ENCODE measurements around the gene BMPR2. TPM values are rescaled to one million over a fixed set of nuclear protein-coding genes. Genes with fewer than 3 reads are reported as not detected.
A peak's percentile ranks its signal among the peaks of the same experiment; 100 is the strongest.

Gene BMPR2
- total and polyA plus RNA-seq, 2 experiments from 2014 or later, result 12.5 to 42.2 TPM

GRCh38 chr2:202588647-202589581, 212.8 kb downstream of the BMPR2 start:
- H2AFZ ChIP-seq, result peak overlapping the region; percentile 61
- no peak overlapping the region for H3K27ac ChIP-seq
- H3K36me3 ChIP-seq (replicated peaks; ENCODE audit: insufficient read depth, low read depth), result no peaks in the 10 kb centered on the region
- TF ChIP-seq EZH2 (IDR thresholded peaks at IDR 0.05; ENCODE audit: borderline replicate concordance) (no peak), CTCF (IDR thresholded peaks at IDR 0.05; ENCODE audit: poor library complexity) (peak; percentile 88)
- H3K4me2 ChIP-seq, result peak overlapping the region; percentile 78
- DNase-seq (ENCODE audit: low spot score), result peak; percentile 91
- H3K4me3 ChIP-seq, result no peak overlapping the region
- no peaks in the 10 kb centered on the region for H4K20me1 ChIP-seq (ENCODE audit: insufficient read depth, poor library complexity, severe bottlenecking)
- H3K9me2 ChIP-seq (replicated peaks; ENCODE audit: insufficient read depth), result no peaks in the 10 kb centered on the region
- WGBS (ENCODE audit: low lambda C conversion rate, missing lambda C conversion rate), result 38% methylated on average over 17 of the region's 17 CpGs
- H3K27me3 ChIP-seq, result no peaks in the 10 kb centered on the region
- H3K4me1 ChIP-seq (ENCODE audit: insufficient read depth), result peaks cover 5% of the 10 kb centered on the region
- H3K9me3 ChIP-seq (ENCODE audit: low read depth), result no peaks in the 10 kb centered on the region
- H3K79me2 ChIP-seq, result no peaks in the 10 kb centered on the region

GRCh38 chr2:202589582-202589949, 213.4 kb downstream of the BMPR2 start:
- Histone ChIP-seq H3K27me3 (no peaks in the 10 kb centered on the region), H3K9me2 (replicated peaks; ENCODE audit: insufficient read depth) (no peaks in the 10 kb centered on the region), H2AFZ (no peak overlapping the region), H3K4me1 (ENCODE audit: insufficient read depth) (peaks cover 5% of the 10 kb centered on the region), H3K27ac (no peak overlapping the region), H3K4me2 (no peak overlapping the region), H3K9me3 (ENCODE audit: low read depth) (no peaks in the 10 kb centered on the region), H3K79me2 (no peaks in the 10 kb centered on the region), H4K20me1 (ENCODE audit: insufficient read depth, poor library complexity, severe bottlenecking) (no peaks in the 10 kb centered on the region), H3K4me3 (no peak overlapping the region), H3K36me3 (replicated peaks; ENCODE audit: insufficient read depth, low read depth) (no peaks in the 10 kb centered on the region)
- TF ChIP-seq EZH2 (IDR thresholded peaks at IDR 0.05; ENCODE audit: borderline replicate concordance), result no peak
- TF ChIP-seq EZH2phosphoT487 (IDR thresholded peaks at IDR 0.05; ENCODE audit: low read depth, severe bottlenecking, unreplicated experiment), result no peak
- TF ChIP-seq CTCF (IDR thresholded peaks at IDR 0.05; ENCODE audit: poor library complexity), result no peak
- whole genome bisulfite sequencing (ENCODE audit: low lambda C conversion rate, missing lambda C conversion rate), result 98% methylated on average over 4 of the region's 4 CpGs
- no peak for DNase-seq (ENCODE audit: low spot score)

GRCh38 chr2:202592566-202592965, 216.4 kb downstream of the BMPR2 start:
- TF ChIP-seq EZH2phosphoT487 (IDR thresholded peaks at IDR 0.05; ENCODE audit: low read depth, severe bottlenecking, unreplicated experiment), result no peak
- no peak for TF ChIP-seq EZH2 (IDR thresholded peaks at IDR 0.05; ENCODE audit: borderline replicate concordance)
- TF ChIP-seq CTCF (IDR thresholded peaks at IDR 0.05; ENCODE audit: poor library complexity), result no peak
- no peaks in the 10 kb centered on the region for H3K9me3 ChIP-seq (ENCODE audit: low read depth)
- no peak overlapping the region for H3K4me2 ChIP-seq
- 92% methylated on average over 2 of the region's 2 CpGs for WGBS (ENCODE audit: low lambda C conversion rate, missing lambda C conversion rate)
- H3K4me3 ChIP-seq, result no peak overlapping the region
- peaks cover 5% of the 10 kb centered on the region for H3K4me1 ChIP-seq (ENCODE audit: insufficient read depth)
- H3K27me3 ChIP-seq, result no peaks in the 10 kb centered on the region
- no peaks in the 10 kb centered on the region for H3K79me2 ChIP-seq
- H3K36me3 ChIP-seq (replicated peaks; ENCODE audit: insufficient read depth, low read depth), result no peaks in the 10 kb centered on the region
- H3K9me2 ChIP-seq (replicated peaks; ENCODE audit: insufficient read depth), result no peaks in the 10 kb centered on the region
- no peak for DNase-seq (ENCODE audit: low spot score)
- H2AFZ ChIP-seq, result no peak overlapping the region
- H4K20me1 ChIP-seq (ENCODE audit: insufficient read depth, poor library complexity, severe bottlenecking), result no peaks in the 10 kb centered on the region
- no peak overlapping the region for H3K27ac ChIP-seq

Measured in hepatocyte (in vitro differentiated cells).